Effector memory CD4-positive, alpha-beta T cell (primary cell): ENCODE measurements around the gene SOWAHB.

Source experiments
- DNase-seq, 3 donors: peaks; one replicate each; pipeline ENCODE4 v3.0.0-alpha.2; 2020
- H3K27ac ChIP-seq: 2 replicates; pipeline ENCODE4 v1.7.0; 2013; ENCODE audit warnings: mild to moderate bottlenecking, low read length, moderate library complexity; ENCODE audit not compliant: insufficient read depth, poor library complexity, severe bottlenecking
- H3K27me3 ChIP-seq: replicated peaks from 2 replicates; pipeline ENCODE4 v1.7.0; 2013; ENCODE audit warnings: mild to moderate bottlenecking, low read length; ENCODE audit not compliant: insufficient read depth, control insufficient read depth, poor library complexity, severe bottlenecking
- H3K36me3 ChIP-seq: 2 replicates; pipeline ENCODE4 v1.7.0; 2013; ENCODE audit warnings: mild to moderate bottlenecking, low read length, moderate library complexity; ENCODE audit not compliant: control insufficient read depth, insufficient read depth
- H3K4me1 ChIP-seq: 2 replicates; pipeline ENCODE4 v1.7.0; 2013; ENCODE audit warnings: low read length, mild to moderate bottlenecking; ENCODE audit not compliant: control insufficient read depth, insufficient read depth, poor library complexity, severe bottlenecking
- H3K4me3 ChIP-seq: 2 replicates; pipeline ENCODE4 v1.7.0; 2013; ENCODE audit warnings: low read length, low read depth, mild to moderate bottlenecking; ENCODE audit not compliant: insufficient read depth, poor library complexity, severe bottlenecking
- H3K9me3 ChIP-seq: 2 replicates; pipeline ENCODE4 v1.7.0; 2013; ENCODE audit warnings: mild to moderate bottlenecking, low read length, moderate library complexity; ENCODE audit not compliant: control insufficient read depth

SOWAHB gene

GRCh38 chr4:76923619-76924357, 25.8 kb upstream of the SOWAHB start:
- Histone ChIP-seq H3K4me3 (no peak overlapping the region), H3K9me3 (no peaks in the 10 kb centered on the region)
- no peak for DNase-seq

GRCh38 chr4:76920715-76921114, 22.8 kb upstream of the SOWAHB start:
- no peaks in the 10 kb centered on the region for H3K4me1 ChIP-seq
- no peaks in the 10 kb centered on the region for H3K36me3 ChIP-seq
- H3K27me3 ChIP-seq, result no peaks in the 10 kb centered on the region
- no peak overlapping the region for H3K27ac ChIP-seq
- DNase-seq, result no peak
- no peaks in the 10 kb centered on the region for H3K9me3 ChIP-seq
- H3K4me3 ChIP-seq, result no peak overlapping the region

More at GRCh38 chr4:76923619-76924357, 25.8 kb upstream of the SOWAHB start:
- Histone ChIP-seq H3K36me3 (no peaks in the 10 kb centered on the region), H3K27ac (no peak overlapping the region), H3K27me3 (no peaks in the 10 kb centered on the region), H3K4me1 (no peaks in the 10 kb centered on the region)

- no peaks in the 10 kb centered on the region for H3K36me3 ChIP-seq
- no peak overlapping the region for H3K4me3 ChIP-seq
- no peak for DNase-seq
- H3K27me3 ChIP-seq, result no peaks in the 10 kb centered on the region
- no peak overlapping the region for H3K27ac ChIP-seq
- no peaks in the 10 kb centered on the region for H3K4me1 ChIP-seq
- no peaks in the 10 kb centered on the region for H3K9me3 ChIP-seq
Observed at GRCh38 chr4:76909711-76910110, 11.8 kb upstream of the SOWAHB start.

GRCh38 chr4:76905521-76905920, 7.6 kb upstream of the SOWAHB start:
- no peak overlapping the region for H3K27ac ChIP-seq
- no peak overlapping the region for H3K4me3 ChIP-seq
- H3K9me3 ChIP-seq, result no peaks in the 10 kb centered on the region
- DNase-seq, result no peak
- no peaks in the 10 kb centered on the region for H3K4me1 ChIP-seq
- no peaks in the 10 kb centered on the region for H3K27me3 ChIP-seq
- H3K36me3 ChIP-seq, result no peaks in the 10 kb centered on the region

- Histone ChIP-seq H3K4me3 (no peak overlapping the region), H3K27me3 (peaks cover 4% of the 10 kb centered on the region), H3K27ac (no peak overlapping the region), H3K4me1 (no peaks in the 10 kb centered on the region), H3K36me3 (no peaks in the 10 kb centered on the region), H3K9me3 (no peaks in the 10 kb centered on the region)
- no peak for DNase-seq
Observed at GRCh38 chr4:76904646-76905190, 6.8 kb upstream of the SOWAHB start.

GRCh38 chr4:76902233-76902890, 4.4 kb upstream of the SOWAHB start:
- no peak overlapping the region for H3K27ac ChIP-seq
- no peaks in the 10 kb centered on the region for H3K9me3 ChIP-seq
- DNase-seq, result no peak
- H3K27me3 ChIP-seq, result peaks cover 8% of the 10 kb centered on the region
- H3K36me3 ChIP-seq, result no peaks in the 10 kb centered on the region
- peaks cover 6% of the 10 kb centered on the region for H3K4me1 ChIP-seq
- H3K4me3 ChIP-seq, result no peak overlapping the region

- no peak for DNase-seq
- H3K27ac ChIP-seq, result no peak overlapping the region
Observed at GRCh38 chr4:76898949-76899645, 1.2 kb upstream of the SOWAHB start.

GRCh38 chr4:76898385-76898692, 395 bp upstream of the SOWAHB start:
- H3K27ac ChIP-seq, result no peak overlapping the region
- H3K36me3 ChIP-seq, result no peaks in the 10 kb centered on the region
- no peak for DNase-seq
- H3K9me3 ChIP-seq, result no peaks in the 10 kb centered on the region
- H3K27me3 ChIP-seq, result peaks cover 18% of the 10 kb centered on the region
- H3K4me3 ChIP-seq, result peak overlapping the region; percentile 70
- H3K4me1 ChIP-seq, result peaks cover 10% of the 10 kb centered on the region

More at GRCh38 chr4:76898949-76899645, 1.2 kb upstream of the SOWAHB start:
- Histone ChIP-seq H3K4me3 (no peak overlapping the region), H3K27me3 (peaks cover 18% of the 10 kb centered on the region), H3K4me1 (peaks cover 10% of the 10 kb centered on the region), H3K36me3 (no peaks in the 10 kb centered on the region), H3K9me3 (no peaks in the 10 kb centered on the region)

- no peak for DNase-seq
- Histone ChIP-seq H3K27ac (no peak overlapping the region), H3K4me1 (peaks cover 10% of the 10 kb centered on the region), H3K9me3 (no peaks in the 10 kb centered on the region), H3K4me3 (peak overlapping the region; percentile 70), H3K27me3 (peaks cover 18% of the 10 kb centered on the region), H3K36me3 (no peaks in the 10 kb centered on the region)
Observed at GRCh38 chr4:76896614-76897535, 1.1 kb downstream of the SOWAHB start.
